WTC11 (cell line): ENCODE measurements around the gene BTBD9.

Experiments
- STAT6 ChIP-seq: sonication (generic); formaldehyde crosslinking; conservative IDR thresholded peaks from 2 replicates; pipeline ENCODE4 v1.8.1; 2023; ENCODE audit warnings: mild to moderate bottlenecking, low read depth, missing genetic modification reagents, moderate library complexity
- ZBTB43 ChIP-seq: sonication (generic); formaldehyde crosslinking; IDR thresholded peaks from 2 replicates; pipeline ENCODE4 v1.8.1; 2023; ENCODE audit warnings: mild to moderate bottlenecking, missing genetic modification reagents
- ZNF423 ChIP-seq: fragments of 250-450 bp; sonication (Bioruptor Pico); IDR thresholded peaks from 2 replicates; pipeline ENCODE4 v2.1.2; 2022; ENCODE audit warnings: mild to moderate bottlenecking, moderate library complexity
- TF ChIP-seq, protein P1 (sequence below): fragments of 200-600 bp; IDR thresholded peaks from 2 replicates; pipeline ENCODE4 v1.8.0; 2022; ENCODE audit warnings: antibody characterized with exemption

GRCh38 chr6:38350220-38350619 lies 289.5 kb downstream of the BTBD9 start:
- TF ChIP-seq, protein P1, sequence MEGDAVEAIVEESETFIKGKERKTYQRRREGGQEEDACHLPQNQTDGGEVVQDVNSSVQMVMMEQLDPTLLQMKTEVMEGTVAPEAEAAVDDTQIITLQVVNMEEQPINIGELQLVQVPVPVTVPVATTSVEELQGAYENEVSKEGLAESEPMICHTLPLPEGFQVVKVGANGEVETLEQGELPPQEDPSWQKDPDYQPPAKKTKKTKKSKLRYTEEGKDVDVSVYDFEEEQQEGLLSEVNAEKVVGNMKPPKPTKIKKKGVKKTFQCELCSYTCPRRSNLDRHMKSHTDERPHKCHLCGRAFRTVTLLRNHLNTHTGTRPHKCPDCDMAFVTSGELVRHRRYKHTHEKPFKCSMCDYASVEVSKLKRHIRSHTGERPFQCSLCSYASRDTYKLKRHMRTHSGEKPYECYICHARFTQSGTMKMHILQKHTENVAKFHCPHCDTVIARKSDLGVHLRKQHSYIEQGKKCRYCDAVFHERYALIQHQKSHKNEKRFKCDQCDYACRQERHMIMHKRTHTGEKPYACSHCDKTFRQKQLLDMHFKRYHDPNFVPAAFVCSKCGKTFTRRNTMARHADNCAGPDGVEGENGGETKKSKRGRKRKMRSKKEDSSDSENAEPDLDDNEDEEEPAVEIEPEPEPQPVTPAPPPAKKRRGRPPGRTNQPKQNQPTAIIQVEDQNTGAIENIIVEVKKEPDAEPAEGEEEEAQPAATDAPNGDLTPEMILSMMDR, result no peak
- TF ChIP-seq STAT6 (CRISPR knock-in tag), result no peak
- no peak for TF ChIP-seq ZNF423 (CRISPR knock-in tag)
- TF ChIP-seq ZBTB43 (CRISPR knock-in tag), result no peak
